OCI-LY1 (cell line): ENCODE data around the gene SPAG4.

Experiments used
- EZH2 ChIP-seq: fragments of 200-600 bp; sonication (generic), shearing (Covaris generic); IDR thresholded peaks from 2 replicates; pipeline ENCODE4 v1.8.0; 2017; ENCODE audit warnings: borderline replicate concordance, mixed run types, mild to moderate bottlenecking, antibody characterized with exemption, low read length, moderate library complexity, mixed read lengths
- TF ChIP-seq, protein P1 (sequence below): fragments of 200-600 bp; sonication (generic), shearing (Covaris generic); IDR thresholded peaks from 2 replicates; pipeline ENCODE4 v1.5.1; 2017; ENCODE audit warnings: mild to moderate bottlenecking, antibody characterized with exemption, low read length, moderate library complexity, mixed read lengths

DNA sequence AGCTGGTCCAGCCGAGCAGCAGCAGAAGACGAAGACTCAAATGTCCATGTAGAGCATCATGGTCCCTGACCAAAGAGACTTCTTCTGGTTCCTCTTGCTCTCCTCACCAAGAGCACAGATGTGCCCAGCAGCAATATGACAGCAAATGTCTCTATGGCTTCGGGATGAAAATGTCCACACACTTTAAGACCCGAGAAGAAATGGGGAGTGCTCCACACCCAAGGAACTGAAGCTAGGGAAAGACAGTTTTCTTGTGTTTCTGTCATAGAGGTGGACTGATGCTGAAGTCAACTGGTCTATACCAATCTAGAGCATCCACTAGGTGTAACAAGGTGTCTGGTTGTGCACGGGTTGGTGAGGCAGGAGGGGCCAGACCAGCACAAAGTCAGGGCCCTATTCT, 53.6 kb downstream of the SPAG4 start:
- TF ChIP-seq, protein P1, sequence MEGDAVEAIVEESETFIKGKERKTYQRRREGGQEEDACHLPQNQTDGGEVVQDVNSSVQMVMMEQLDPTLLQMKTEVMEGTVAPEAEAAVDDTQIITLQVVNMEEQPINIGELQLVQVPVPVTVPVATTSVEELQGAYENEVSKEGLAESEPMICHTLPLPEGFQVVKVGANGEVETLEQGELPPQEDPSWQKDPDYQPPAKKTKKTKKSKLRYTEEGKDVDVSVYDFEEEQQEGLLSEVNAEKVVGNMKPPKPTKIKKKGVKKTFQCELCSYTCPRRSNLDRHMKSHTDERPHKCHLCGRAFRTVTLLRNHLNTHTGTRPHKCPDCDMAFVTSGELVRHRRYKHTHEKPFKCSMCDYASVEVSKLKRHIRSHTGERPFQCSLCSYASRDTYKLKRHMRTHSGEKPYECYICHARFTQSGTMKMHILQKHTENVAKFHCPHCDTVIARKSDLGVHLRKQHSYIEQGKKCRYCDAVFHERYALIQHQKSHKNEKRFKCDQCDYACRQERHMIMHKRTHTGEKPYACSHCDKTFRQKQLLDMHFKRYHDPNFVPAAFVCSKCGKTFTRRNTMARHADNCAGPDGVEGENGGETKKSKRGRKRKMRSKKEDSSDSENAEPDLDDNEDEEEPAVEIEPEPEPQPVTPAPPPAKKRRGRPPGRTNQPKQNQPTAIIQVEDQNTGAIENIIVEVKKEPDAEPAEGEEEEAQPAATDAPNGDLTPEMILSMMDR: no peak
- no peak for TF ChIP-seq EZH2
